WERI-Rb-1 (cell line): ENCODE results near the gene PRELP.

Source experiments
- DNase-seq: peaks from one replicate; pipeline ENCODE4 v3.0.0-alpha.2; 2020
- H3K27ac ChIP-seq: fragments of 250-450 bp; sonication (Bioruptor Pico); 2 replicates; pipeline ENCODE4 v1.5.1; 2020; ENCODE audit warnings: mild to moderate bottlenecking, moderate library complexity
- H3K27me3 ChIP-seq: fragments of 250-450 bp; sonication (Bioruptor Pico); 2 replicates; pipeline ENCODE4 v1.5.1; 2021; ENCODE audit warnings: mild to moderate bottlenecking, low read depth, moderate library complexity; ENCODE audit not compliant: insufficient read depth, severe bottlenecking
- H3K36me3 ChIP-seq: fragments of 250-450 bp; sonication (Bioruptor Pico); 2 replicates; pipeline ENCODE4 v1.5.1; 2020; ENCODE audit warnings: mild to moderate bottlenecking, moderate library complexity
- H3K4me3 ChIP-seq: 2 replicates; pipeline ENCODE4 v1.5.1; 2011; ENCODE audit warnings: low read depth, mild to moderate bottlenecking, control low read depth, low read length
- H3K9me3 ChIP-seq: fragments of 250-450 bp; sonication (Bioruptor Pico); 2 replicates; pipeline ENCODE4 v1.5.1; 2021; ENCODE audit warnings: mild to moderate bottlenecking, moderate library complexity; ENCODE audit not compliant: severe bottlenecking
- CTCF ChIP-seq: IDR thresholded peaks from 2 replicates; pipeline ENCODE4 v1.5.1; 2011; ENCODE audit warnings: low read depth, mild to moderate bottlenecking, control low read depth, inconsistent platforms, low read length

PRELP gene

DNA sequence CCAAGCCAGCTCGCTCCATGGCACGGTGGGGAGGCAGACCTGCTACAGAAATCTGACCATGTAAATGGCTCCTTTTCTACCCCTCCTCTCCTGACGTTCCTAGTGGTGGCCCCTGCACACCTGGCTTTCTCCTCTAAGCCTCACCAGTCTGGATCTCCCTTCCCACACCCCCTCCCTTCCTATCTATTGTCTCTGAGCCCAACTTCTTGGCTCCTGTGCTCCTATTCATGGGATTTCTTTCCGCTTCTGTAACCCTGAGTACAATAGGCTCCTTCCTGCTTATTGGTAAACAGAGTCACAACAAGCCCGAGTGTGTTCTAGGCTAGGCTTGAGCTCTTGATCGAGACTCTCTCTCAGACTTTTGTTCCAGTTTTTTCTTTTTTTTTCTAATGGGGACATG, 35.9 kb downstream of the PRELP start:
- H3K9me3 ChIP-seq: no peaks in the 10 kb centered on the region
- no peak for TF ChIP-seq CTCF
- H3K27me3 ChIP-seq: no peaks in the 10 kb centered on the region
- DNase-seq: no peak
- no peak overlapping the region for H3K27ac ChIP-seq
- no peaks in the 10 kb centered on the region for H3K36me3 ChIP-seq
- no peak overlapping the region for H3K4me3 ChIP-seq

- no peak overlapping the region for H3K27ac ChIP-seq
- H3K4me3 ChIP-seq: no peak overlapping the region
- no peaks in the 10 kb centered on the region for H3K9me3 ChIP-seq
- TF ChIP-seq CTCF: no peak
- H3K36me3 ChIP-seq: no peaks in the 10 kb centered on the region
- no peaks in the 10 kb centered on the region for H3K27me3 ChIP-seq
- DNase-seq: no peak
Observed at GRCh38 chr1:203511930-203512329, 36.3 kb downstream of the PRELP start.

- TF ChIP-seq CTCF: no peak
- Histone ChIP-seq H3K9me3 (no peaks in the 10 kb centered on the region), H3K4me3 (no peak overlapping the region), H3K27me3 (no peaks in the 10 kb centered on the region), H3K27ac (no peak overlapping the region), H3K36me3 (no peaks in the 10 kb centered on the region)
- no peak for DNase-seq
Observed at GRCh38 chr1:203512517-203512847, 36.9 kb downstream of the PRELP start.

DNA sequence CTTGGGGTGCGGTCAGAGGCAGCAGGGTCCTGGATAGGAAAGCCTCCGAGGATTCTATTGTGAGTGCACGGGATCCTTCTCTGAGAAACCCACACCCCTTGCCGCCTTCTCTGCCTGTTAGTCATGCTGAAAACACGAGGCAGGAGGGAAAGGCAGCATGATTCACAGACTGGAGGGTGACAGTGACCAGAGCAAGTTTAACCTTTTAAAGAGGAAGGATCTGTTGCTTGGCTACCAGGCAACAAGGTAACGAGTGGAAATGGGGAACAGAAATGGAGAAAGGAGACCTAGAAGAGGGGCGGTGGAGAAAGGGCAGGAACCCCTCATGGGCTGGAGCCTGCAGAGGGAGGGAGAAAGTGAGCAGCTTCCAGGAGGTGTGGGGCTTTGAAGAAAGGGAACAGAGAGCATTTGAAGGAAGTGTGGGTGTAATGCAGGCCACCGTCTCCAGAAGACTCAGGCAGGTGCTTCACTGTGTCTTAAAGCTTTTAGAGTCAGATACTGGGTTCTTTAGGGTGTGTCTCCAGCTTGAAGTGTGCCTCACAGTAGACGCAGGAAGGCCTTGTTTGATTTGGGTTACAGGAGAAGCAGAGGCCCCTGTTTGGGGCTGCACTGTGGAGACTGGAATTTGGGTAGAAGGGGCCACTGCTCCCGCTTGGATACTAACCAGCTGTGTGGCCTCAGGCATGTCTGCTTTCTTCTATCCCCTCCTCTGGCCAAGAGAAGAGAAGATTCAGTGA, 37.4 kb downstream of the PRELP start:
- Histone ChIP-seq H3K36me3 (no peaks in the 10 kb centered on the region), H3K9me3 (no peaks in the 10 kb centered on the region), H3K4me3 (no peak overlapping the region), H3K27ac (no peak overlapping the region), H3K27me3 (no peaks in the 10 kb centered on the region)
- no peak for DNase-seq
- TF ChIP-seq CTCF: no peak

DNA sequence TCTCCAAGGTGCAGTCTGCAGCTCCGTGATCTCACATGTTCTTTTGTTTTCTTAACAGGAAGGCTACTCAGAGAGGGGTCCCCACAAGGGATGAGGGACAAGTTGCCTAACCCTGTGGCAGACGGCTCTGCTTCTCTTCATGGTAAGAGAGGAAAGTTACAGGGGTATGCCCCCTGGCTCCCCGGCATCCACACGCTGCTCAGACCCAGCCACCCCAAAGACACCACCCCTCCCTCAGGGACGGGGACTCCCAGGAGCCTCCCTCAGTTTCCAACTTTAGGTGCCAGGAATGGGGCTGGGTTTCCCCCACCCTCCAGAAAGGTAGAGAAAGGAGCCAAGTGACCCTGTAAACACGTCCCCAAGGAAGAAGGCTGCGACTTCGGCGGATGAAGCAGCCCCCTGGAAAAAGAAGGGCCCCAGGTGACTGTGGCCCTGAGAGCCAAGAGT, 38.0 kb downstream of the PRELP start:
- TF ChIP-seq CTCF: no peak
- H3K36me3 ChIP-seq: no peaks in the 10 kb centered on the region
- 0 out of 2 replicates have a peak overlapping the region, but pooled peaks have one; percentile 2 for H3K27ac ChIP-seq
- H3K27me3 ChIP-seq: no peaks in the 10 kb centered on the region
- DNase-seq: no peak
- no peaks in the 10 kb centered on the region for H3K9me3 ChIP-seq
- no peak overlapping the region for H3K4me3 ChIP-seq

DNA sequence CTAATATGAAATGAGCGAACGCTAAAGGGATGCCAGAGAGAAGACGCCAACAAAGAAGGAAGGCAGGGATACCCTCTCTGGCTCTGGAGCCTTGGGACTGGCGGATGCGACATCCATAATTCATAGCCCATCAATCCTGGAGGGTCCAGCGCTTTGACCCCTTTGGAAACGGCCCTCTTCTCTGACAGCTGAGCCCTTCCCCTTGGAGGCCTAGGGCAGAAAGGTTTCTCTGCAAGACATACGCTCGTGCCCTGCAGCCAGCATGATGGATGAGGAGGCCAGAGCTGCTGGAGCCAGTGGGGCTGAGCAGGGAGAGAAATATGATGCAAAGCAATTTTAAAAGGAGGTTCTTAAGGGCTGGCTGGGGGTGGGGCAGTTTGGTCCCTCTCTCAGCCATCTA, 40.6 kb downstream of the PRELP start:
- H3K27ac ChIP-seq: no peak overlapping the region
- H3K36me3 ChIP-seq: no peaks in the 10 kb centered on the region
- DNase-seq: no peak
- H3K27me3 ChIP-seq: no peaks in the 10 kb centered on the region
- TF ChIP-seq CTCF: no peak
- H3K4me3 ChIP-seq: no peak overlapping the region
- no peaks in the 10 kb centered on the region for H3K9me3 ChIP-seq
